A549 (cell line): ENCODE measurements around the gene CDC45.
"Not testable (repeated sequence)": the region's sequence is repeated elsewhere in the genome, so short reads cannot be mapped to it uniquely, and the experiment has no call there.

Source experiments
- CTCF ChIP-seq: fragments of >200 bp; sonication (Bioruptor Twin); formaldehyde crosslinking; IDR thresholded peaks from 3 replicates; pipeline ENCODE4 v1.5.1; 2016
- KDM1A ChIP-seq: fragments of 200-600 bp; sonication (generic); IDR thresholded peaks from 2 replicates; pipeline ENCODE4 v1.6.1; 2016; ENCODE audit warnings: low read depth, mild to moderate bottlenecking

DNA sequence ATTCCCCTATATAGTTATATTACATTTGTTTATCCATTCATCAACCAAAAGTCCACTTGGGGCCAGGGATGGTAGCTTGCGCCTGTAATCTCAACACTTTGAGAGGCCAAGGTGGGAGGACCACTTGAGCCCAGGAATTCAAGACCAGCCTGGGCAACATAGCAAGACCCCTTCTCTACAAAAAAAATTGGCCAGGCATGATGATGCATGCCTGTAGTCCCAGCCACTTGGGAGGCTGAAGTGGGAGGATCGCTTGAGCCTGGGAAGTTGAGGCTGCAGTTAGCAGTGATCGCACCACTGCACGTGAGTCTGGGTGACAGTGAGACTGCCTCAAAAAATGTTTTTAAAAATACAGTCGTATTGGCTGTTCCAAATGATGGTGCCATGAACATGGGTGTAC is 68.7 kb downstream of the CDC45 start:
- TF ChIP-seq CTCF, KDM1A: not testable (repeated sequence)
